Upper lobe of left lung (tissue), 4 donors: ENCODE data around the gene C10orf71.

Experiments used
- EP300 ChIP-seq, 4 donors: sonication (generic); formaldehyde crosslinking; IDR thresholded peaks; one replicate each; pipeline ENCODE4 v1.5.1; 2017; ENCODE audit warnings: antibody characterized with exemption in 4 of 4, control low read depth in 2 of 4
- POLR2A ChIP-seq, 4 donors: fragments of 450-650 bp; IDR thresholded peaks; one replicate each; pipeline ENCODE4 v1.5.1; 2016 to 2017; ENCODE audit warnings: antibody characterized with exemption in 4 of 4, mild to moderate bottlenecking in 2 of 4
- TF ChIP-seq, protein P1 (sequence below), 6 experiments: fragments of 450-650 bp in 4 of 6; fragments of 200-600 bp in 2 of 6; sonication (generic) in 2 of 6; IDR thresholded peaks; one replicate each; pipeline ENCODE4 v1.5.1; 2016 to 2019; ENCODE audit warnings: antibody characterized with exemption in 6 of 6

DNA sequence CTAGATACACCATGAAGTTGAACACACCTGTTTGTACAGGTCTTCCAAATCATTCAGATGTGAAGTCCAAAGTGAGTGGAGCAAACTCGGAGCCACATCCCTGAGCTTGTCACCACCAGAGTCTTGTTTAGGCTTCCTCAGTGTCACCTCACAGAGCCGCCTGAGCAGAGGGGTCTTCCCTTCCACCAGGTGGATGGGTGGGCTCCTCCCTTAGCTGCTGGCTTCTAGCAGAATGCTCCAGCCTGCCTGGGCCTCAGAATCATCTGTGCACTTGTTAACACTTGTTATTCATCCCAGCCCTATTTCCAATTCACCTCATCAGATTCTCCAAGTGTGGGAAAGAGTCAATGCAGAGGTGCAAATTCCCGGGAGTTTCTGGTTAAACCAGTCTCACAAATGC is 32.5 kb downstream of the C10orf71 start:
- TF ChIP-seq, protein P1, sequence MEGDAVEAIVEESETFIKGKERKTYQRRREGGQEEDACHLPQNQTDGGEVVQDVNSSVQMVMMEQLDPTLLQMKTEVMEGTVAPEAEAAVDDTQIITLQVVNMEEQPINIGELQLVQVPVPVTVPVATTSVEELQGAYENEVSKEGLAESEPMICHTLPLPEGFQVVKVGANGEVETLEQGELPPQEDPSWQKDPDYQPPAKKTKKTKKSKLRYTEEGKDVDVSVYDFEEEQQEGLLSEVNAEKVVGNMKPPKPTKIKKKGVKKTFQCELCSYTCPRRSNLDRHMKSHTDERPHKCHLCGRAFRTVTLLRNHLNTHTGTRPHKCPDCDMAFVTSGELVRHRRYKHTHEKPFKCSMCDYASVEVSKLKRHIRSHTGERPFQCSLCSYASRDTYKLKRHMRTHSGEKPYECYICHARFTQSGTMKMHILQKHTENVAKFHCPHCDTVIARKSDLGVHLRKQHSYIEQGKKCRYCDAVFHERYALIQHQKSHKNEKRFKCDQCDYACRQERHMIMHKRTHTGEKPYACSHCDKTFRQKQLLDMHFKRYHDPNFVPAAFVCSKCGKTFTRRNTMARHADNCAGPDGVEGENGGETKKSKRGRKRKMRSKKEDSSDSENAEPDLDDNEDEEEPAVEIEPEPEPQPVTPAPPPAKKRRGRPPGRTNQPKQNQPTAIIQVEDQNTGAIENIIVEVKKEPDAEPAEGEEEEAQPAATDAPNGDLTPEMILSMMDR (IDR thresholded peaks at IDR 0.05) = no peak
- TF ChIP-seq EP300 (IDR thresholded peaks at IDR 0.05) = no peak
- no peak for TF ChIP-seq POLR2A (IDR thresholded peaks at IDR 0.05)
